A549 (cell line): ENCODE data around the gene PIK3C3.

Source experiments
- CBX8 ChIP-seq: fragments of 200-600 bp; sonication (generic); IDR thresholded peaks from 2 replicates; pipeline ENCODE4 v1.6.1; 2016
- RAD21 ChIP-seq, 2 experiments: fragments of >200 bp in 1 of 2; sonication (Bioruptor Twin) in 1 of 2; formaldehyde crosslinking in 1 of 2; IDR thresholded peaks in 1 of 2; conservative IDR thresholded peaks in 1 of 2; 2 replicates in 1 of 2; 3 replicates in 1 of 2; pipeline ENCODE4 v1.6.1; 2012 to 2018; ENCODE audit warnings: inconsistent platforms in 1 of 2
- RCOR1 ChIP-seq: fragments of 150-350 bp; IDR thresholded peaks from 2 replicates; pipeline ENCODE4 v1.6.1; 2014; ENCODE audit warnings: antibody characterized with exemption, low read length, low read depth
- TF ChIP-seq, protein P1 (sequence below): fragments of >200 bp; sonication (Bioruptor Twin); formaldehyde crosslinking; IDR thresholded peaks from 3 replicates; pipeline ENCODE4 v1.5.1; 2016

DNA sequence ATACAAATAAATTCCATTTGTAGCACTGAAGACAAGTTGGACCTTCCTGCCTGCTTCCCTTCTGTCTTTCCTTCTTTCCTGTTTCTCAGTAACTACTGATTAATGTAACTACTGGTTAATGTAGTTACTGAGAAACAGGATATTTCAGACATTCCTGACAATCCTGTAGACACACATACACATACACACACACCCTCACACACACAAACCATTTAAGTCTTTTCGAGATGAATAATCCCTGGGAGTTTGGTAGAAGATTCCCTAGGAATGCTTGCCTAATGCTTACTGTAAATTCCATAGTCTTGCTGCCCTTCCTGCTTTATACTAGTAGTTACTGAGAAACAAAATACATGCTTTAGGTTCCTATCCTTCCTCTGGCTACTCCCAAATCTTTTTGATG lies 83.9 kb downstream of the PIK3C3 start:
- no peak for TF ChIP-seq RAD21 (conservative IDR thresholded peaks at IDR 0.05 in 1 of 2, IDR thresholded peaks at IDR 0.05 in 1 of 2)
- TF ChIP-seq, protein P1, sequence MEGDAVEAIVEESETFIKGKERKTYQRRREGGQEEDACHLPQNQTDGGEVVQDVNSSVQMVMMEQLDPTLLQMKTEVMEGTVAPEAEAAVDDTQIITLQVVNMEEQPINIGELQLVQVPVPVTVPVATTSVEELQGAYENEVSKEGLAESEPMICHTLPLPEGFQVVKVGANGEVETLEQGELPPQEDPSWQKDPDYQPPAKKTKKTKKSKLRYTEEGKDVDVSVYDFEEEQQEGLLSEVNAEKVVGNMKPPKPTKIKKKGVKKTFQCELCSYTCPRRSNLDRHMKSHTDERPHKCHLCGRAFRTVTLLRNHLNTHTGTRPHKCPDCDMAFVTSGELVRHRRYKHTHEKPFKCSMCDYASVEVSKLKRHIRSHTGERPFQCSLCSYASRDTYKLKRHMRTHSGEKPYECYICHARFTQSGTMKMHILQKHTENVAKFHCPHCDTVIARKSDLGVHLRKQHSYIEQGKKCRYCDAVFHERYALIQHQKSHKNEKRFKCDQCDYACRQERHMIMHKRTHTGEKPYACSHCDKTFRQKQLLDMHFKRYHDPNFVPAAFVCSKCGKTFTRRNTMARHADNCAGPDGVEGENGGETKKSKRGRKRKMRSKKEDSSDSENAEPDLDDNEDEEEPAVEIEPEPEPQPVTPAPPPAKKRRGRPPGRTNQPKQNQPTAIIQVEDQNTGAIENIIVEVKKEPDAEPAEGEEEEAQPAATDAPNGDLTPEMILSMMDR, result no peak
- no peak for TF ChIP-seq CBX8
- no peak for TF ChIP-seq RCOR1
